Epidermal melanocyte (primary cell): ENCODE results near the gene PDGFRA.
"Not testable (repeated sequence)": the region's sequence is repeated elsewhere in the genome, so short reads cannot be mapped to it uniquely, and the experiment has no call there.

ENCODE experiments used
- DNase-seq: peaks from one replicate; pipeline ENCODE4 v3.0.0; 2011; ENCODE audit warnings: low spot score; ENCODE audit not compliant: insufficient read length

PDGFRA gene

DNA sequence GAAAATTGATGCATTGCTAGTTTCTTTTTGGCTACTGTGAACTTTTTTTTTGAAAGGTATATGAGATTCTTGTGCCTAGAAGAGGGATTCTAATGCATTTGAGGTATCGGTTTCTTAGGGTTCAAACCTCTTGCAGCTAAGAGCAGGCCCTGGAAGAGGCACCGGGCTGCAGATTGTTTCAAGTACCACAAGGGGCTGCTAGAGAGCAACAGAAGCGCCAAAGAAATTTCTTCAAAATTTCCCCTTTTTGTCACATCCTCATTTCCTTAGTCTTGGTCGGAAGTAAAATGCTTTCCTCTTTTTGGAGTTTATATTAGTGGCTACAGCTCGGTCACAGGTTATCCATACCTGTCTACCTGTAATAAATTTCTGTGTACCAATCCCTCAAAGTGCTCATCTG lies 89.8 kb downstream of the PDGFRA start:
- DNase-seq, result no peak

DNA sequence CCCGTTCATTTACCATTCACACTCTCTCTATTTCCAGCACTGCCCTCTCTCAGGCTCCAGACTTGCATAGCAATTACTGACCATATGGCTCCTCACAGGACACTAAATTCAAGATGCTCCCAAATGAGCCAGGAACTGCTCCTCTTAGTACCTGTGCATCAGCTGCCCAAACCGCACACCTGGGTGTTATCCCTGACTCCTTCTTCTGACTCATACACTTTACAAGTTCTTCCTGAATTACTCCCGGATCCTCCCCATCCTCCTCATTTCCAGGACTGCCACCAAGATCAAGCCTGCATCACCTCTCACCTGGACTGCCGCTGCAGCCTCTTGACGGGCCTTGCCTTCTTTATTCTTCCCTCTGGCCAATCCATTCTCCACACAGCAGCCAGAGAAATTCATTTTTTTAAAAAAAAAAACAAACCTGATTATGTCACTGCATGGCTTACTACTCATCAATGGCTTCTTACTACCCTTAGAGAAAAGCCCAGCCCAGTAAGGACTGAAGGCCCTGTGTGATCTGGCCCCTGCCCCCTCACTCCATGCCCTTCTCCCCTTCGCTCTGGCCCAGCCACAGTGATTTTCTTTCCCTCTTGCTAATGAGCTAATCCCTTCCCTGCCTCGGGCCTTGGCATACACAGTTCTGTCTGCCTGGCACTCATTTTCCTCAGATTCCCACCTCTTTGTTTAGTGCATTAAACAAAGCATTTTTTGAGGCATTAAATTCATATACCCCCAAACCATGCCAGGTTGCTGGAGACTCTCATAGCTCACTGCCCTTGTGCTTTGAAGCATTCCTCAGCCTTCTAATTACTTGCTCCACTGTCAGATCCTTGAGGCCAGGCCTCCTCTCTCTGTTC lies 92.0 kb downstream of the PDGFRA start:
- no peak for DNase-seq

DNA sequence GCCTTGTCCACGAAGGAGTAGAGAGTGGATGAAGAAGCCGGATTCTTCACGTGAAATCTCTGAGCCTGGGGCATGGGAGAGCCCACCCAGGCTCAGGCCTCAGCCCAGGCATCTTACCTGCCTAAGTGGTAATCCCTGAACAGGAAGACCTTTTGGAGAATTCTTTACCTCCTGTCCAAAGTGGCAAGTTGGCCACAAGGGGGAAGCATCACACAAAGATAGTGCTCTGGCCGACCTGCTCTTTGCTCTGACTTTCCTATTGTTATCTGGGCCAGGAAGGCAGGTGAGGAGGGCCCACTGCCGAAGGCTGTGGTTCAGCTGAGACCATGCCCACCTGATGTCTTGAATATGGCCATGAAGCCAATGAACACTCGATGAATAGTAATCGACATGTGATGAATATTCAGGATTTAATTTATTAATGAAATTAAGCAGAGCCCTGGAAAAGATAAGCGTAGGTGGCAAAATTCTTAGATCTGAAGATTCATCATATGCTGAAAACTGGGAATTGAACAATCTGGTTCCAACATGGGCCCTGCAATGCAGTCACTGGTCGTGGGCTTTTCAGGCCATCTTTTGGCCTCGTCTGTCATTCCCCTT lies 93.8 kb downstream of the PDGFRA start:
- peak; percentile 60 for DNase-seq

DNA sequence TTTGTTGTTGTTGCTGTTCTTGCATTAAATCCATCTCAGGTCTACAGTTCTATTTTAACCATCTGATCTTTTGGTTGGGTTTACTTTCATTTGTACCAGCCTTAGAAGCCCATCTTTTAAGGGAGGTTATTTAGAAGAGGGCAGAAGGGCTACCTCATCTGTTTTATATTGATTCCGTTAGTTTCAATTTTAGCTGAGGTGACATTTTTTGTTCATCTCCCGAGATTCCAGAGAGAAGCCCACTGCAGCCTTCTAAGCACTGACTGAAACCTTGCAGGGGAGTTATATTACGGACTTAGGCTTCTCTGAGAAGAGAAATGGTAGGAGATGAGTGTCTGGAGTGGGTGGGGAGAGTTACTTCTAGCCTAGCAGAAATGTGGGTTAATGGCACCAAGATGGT lies 101.8 kb downstream of the PDGFRA start:
- DNase-seq, result no peak

DNA sequence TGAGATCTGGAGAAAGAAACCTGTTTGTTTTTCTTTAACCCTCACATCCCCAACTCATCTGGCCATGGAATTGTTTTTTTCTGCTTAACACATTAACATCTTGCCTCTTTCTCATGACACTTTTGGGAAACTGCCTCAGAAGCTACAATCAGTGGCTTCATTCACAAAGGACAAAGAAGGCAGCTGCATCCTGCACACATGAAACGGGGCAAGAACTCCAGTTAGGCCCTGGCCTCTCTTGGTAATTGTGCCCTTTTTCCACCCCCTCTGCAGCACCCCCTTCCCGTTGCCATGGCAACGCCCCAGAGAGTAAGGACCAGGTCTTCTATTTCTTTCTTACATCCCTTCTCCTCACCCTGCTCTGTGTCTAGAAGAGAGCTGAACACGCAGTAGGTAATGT lies 103.4 kb downstream of the PDGFRA start:
- no peak for DNase-seq

DNA sequence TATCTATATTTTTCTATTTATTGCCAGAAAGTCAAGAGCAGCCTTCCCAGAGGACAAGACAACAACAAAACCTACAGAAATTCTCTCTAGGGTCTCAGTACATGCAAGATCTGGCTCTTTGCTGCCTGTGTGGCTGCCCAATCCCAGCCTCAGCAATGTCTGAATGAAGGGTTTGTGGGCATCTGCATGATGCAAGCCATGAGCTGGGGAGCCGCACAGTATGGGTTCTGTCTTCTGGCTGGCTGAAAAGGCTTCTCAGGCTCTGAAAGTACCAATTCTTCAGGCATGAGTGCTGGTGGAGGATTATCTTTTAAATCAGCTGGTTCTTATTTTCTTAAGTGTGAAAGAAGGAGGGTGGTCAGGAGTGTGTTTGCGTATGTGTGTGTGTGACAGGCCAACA lies 104.6 kb downstream of the PDGFRA start:
- DNase-seq, result peak; percentile 49

DNA sequence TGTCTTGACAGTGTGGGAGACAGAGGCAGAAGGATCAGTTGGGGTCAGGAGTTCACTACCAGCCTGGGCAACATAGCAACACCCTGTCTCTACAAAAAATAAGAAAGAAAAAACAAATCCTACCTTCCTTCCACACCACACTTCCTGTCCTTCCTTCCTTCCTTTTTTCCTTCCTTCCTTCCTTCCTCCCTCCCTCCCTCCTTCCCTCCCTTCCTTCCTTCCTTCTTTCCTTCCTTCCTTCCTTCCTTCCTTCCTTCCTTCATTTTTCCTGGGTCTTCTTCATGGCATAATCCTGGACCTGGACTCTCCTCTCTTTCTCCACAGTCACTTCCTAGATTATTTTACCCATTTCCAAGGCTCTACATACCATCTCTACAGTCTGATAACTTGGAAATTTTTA lies 105.7 kb downstream of the PDGFRA start:
- DNase-seq, result not testable (repeated sequence)

DNA sequence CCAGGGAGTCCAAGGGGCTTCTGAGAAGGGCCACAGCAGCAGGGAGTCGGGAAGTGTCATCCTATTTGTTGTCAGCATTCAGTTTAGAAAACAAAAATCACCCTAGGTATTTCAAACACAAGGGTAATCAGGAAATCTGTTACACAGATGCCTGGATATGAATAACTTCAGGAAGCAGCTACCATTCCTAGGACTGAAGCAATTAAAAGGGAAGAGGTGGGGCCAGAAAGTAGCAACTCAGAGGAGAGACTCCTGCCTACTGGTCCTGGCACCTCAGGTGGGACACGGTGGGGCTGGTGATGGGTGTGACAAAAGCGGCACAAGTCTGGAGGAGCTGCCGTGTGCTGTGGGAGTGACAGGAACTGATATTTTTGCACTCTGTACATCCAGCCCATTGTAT lies 107.9 kb downstream of the PDGFRA start:
- DNase-seq, result no peak

DNA sequence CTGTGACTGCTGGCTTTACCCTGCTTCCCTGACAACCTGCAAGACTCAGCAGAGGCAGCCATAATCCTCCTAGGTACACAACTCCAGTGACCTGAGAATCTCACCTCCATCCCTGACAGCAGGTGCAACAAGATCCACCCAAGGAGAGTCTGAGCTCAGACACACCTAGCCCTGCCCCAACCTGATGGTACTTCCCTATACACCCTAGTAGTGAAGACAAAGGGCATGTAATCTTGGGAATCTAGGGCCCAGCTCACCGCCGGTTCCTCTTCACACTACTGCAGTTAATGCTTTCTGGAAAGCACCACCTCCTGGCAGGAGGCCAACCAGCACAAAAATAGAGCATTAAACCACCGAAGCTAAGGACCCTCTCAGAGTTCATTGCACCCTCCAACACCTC lies 113.0 kb downstream of the PDGFRA start:
- not testable (repeated sequence) for DNase-seq
